GM10266 (cell line): ENCODE data around the gene KCNH1.

Experiments
- DNase-seq: peaks from one replicate; pipeline ENCODE4 v3.0.0; 2012; ENCODE audit errors: extremely low spot score
- CTCF ChIP-seq: IDR thresholded peaks from 2 replicates; pipeline ENCODE4 v1.5.1; 2012; ENCODE audit warnings: mild to moderate bottlenecking, low read depth; ENCODE audit not compliant: control insufficient read depth, insufficient read depth; ENCODE audit errors: missing control alignments

KCNH1 gene

GRCh38 chr1:210748796-210749195 is 385.2 kb downstream of the KCNH1 start:
- no peak for TF ChIP-seq CTCF
- DNase-seq: no peak

GRCh38 chr1:210747890-210748289 is 386.1 kb downstream of the KCNH1 start:
- DNase-seq: no peak

GRCh38 chr1:210747112-210747511 is 386.8 kb downstream of the KCNH1 start:
- DNase-seq: no peak
- TF ChIP-seq CTCF: no peak

More at GRCh38 chr1:210747890-210748289, 386.1 kb downstream of the KCNH1 start:
- TF ChIP-seq CTCF: no peak

- TF ChIP-seq CTCF: no peak
These were observed 387.8 kb downstream of the KCNH1 start for GRCh38 chr1:210746024-210746731.

GRCh38 chr1:210743038-210743437 is 390.9 kb downstream of the KCNH1 start:
- TF ChIP-seq CTCF: no peak
- DNase-seq: no peak

More at GRCh38 chr1:210746024-210746731, 387.8 kb downstream of the KCNH1 start:
- DNase-seq: no peak

- no peak for DNase-seq
- no peak for TF ChIP-seq CTCF
These were observed 392.4 kb downstream of the KCNH1 start for GRCh38 chr1:210741564-210741963.

- DNase-seq: no peak
- no peak for TF ChIP-seq CTCF
These were observed 394.3 kb downstream of the KCNH1 start for GRCh38 chr1:210739627-210740026.
